Duodenal mucosa (tissue), 2 donors: ENCODE results near the gene ACP6.
A peak's percentile ranks its signal among the peaks of the same experiment; 100 is the strongest.

ENCODE experiments used
- H3K27ac ChIP-seq: one replicate; pipeline ENCODE4 v1.7.0; 2013; ENCODE audit warnings: low read depth, low read length
- H3K27me3 ChIP-seq, 2 donors: one replicate each; pipeline ENCODE4 v1.7.0; 2013; ENCODE audit warnings: low read length in 2 of 2, control low read depth in 1 of 2; ENCODE audit not compliant: insufficient read depth in 2 of 2, control insufficient read depth in 1 of 2
- H3K36me3 ChIP-seq, 2 donors: one replicate each; pipeline ENCODE4 v1.7.0; 2013; ENCODE audit warnings: low read length in 2 of 2, control low read depth in 1 of 2; ENCODE audit not compliant: insufficient read depth in 2 of 2, control insufficient read depth in 1 of 2
- H3K4me1 ChIP-seq, 2 donors: one replicate each; pipeline ENCODE4 v1.7.0; 2013; ENCODE audit warnings: low read length in 2 of 2, control low read depth in 1 of 2; ENCODE audit not compliant: insufficient read depth in 2 of 2, control insufficient read depth in 1 of 2
- H3K4me3 ChIP-seq, 2 donors: one replicate each; pipeline ENCODE4 v1.7.0; 2013; ENCODE audit warnings: low read length in 2 of 2, low read depth in 1 of 2
- H3K9ac ChIP-seq, 2 donors: one replicate each; pipeline ENCODE4 v1.7.0; 2013; ENCODE audit warnings: low read length in 2 of 2, low read depth in 1 of 2
- H3K9me3 ChIP-seq, 2 donors: one replicate each; pipeline ENCODE4 v1.7.0; 2013; ENCODE audit warnings: low read length in 2 of 2, control low read depth in 1 of 2; ENCODE audit not compliant: control insufficient read depth in 1 of 2

Gene ACP6

GRCh38 chr1:147670319-147671001 lies at the start of gene ACP6:
Gene ACP6, minus strand, starts transcription at chr1:147670524. Its CDS starts 476 bp downstream, at chr1:147670048.
- no peaks in the 10 kb centered on the region for H3K27me3 ChIP-seq
- H3K36me3 ChIP-seq, result no peaks in the 10 kb centered on the region
- H3K4me1 ChIP-seq, result peaks cover 0 to 13% of the 10 kb centered on the region in 2 donors
- no peaks in the 10 kb centered on the region for H3K9me3 ChIP-seq
- H3K4me3 ChIP-seq, result peak within 1 kb of the TSS; percentile 95 to 96
- peak within 1 kb of the TSS; percentile 78 to 92 for H3K9ac ChIP-seq
- H3K27ac ChIP-seq, result peak within 1 kb of the TSS; percentile 84

- H3K4me3 ChIP-seq, result no peak overlapping the region
- peaks cover 6 to 8% of the 10 kb centered on the region in 2 donors for H3K4me1 ChIP-seq
- H3K27ac ChIP-seq, result no peak overlapping the region
- no peaks in the 10 kb centered on the region for H3K36me3 ChIP-seq
- peaks cover 0 to 7% of the 10 kb centered on the region in 2 donors for H3K9me3 ChIP-seq
- H3K9ac ChIP-seq, result no peak overlapping the region
- H3K27me3 ChIP-seq, result no peaks in the 10 kb centered on the region
These were observed 49.4 kb upstream of the ACP6 start for GRCh38 chr1:147719711-147720225.

DNA sequence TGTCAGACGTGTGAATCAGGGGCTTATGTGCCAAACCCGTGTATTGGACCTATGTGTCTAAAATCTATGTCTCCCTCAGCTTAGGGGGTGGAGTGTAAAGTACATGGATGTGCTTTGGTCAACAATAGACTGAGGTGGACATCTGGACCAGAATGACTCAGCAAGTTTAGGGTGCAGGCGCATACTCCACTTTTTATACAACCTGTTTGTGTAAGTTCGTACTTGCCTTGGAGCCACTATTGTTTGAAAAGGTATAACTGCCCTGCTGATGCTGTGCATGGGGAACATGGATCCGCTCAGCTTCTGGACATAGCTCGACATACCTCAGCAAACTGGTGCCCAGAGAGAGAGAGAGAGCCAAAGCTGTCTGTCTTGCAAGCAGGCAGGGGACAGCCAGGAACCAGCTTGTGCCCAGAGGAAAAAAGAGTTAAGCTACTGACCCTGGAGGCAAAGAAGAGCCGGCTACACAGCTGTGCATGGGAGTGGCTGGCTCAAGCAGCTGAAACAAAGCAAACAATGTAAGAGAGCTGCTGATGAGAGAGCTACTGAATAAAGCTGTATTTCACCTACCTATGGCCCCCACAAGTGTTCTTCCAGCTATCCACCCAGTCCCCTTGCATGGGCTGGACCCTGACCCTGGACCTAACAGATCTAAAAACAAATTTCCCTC lies 48.8 kb upstream of the ACP6 start:
- no peaks in the 10 kb centered on the region for H3K27me3 ChIP-seq
- no peak overlapping the region for H3K27ac ChIP-seq
- H3K9me3 ChIP-seq, result peaks cover 0 to 7% of the 10 kb centered on the region in 2 donors
- no peaks in the 10 kb centered on the region for H3K36me3 ChIP-seq
- no peak overlapping the region for H3K4me3 ChIP-seq
- H3K9ac ChIP-seq, result no peak overlapping the region
- H3K4me1 ChIP-seq, result peaks cover 6 to 8% of the 10 kb centered on the region in 2 donors

- Histone ChIP-seq H3K36me3 (no peaks in the 10 kb centered on the region), H3K9me3 (peaks cover 0 to 7% of the 10 kb centered on the region in 2 donors), H3K27ac (no peak overlapping the region), H3K4me1 (peaks cover 6 to 8% of the 10 kb centered on the region in 2 donors), H3K4me3 (no peak overlapping the region), H3K27me3 (no peaks in the 10 kb centered on the region), H3K9ac (no peak overlapping the region)
These were observed 47.4 kb upstream of the ACP6 start for GRCh38 chr1:147717706-147718097.

GRCh38 chr1:147717051-147717705 lies 46.9 kb upstream of the ACP6 start:
- peaks cover 6 to 8% of the 10 kb centered on the region in 2 donors for H3K4me1 ChIP-seq
- H3K9me3 ChIP-seq, result peaks cover 0 to 7% of the 10 kb centered on the region in 2 donors
- H3K27ac ChIP-seq, result peak overlapping the region; percentile 50
- H3K36me3 ChIP-seq, result no peaks in the 10 kb centered on the region
- H3K4me3 ChIP-seq, result no peak overlapping the region
- no peak overlapping the region for H3K9ac ChIP-seq
- no peaks in the 10 kb centered on the region for H3K27me3 ChIP-seq

DNA sequence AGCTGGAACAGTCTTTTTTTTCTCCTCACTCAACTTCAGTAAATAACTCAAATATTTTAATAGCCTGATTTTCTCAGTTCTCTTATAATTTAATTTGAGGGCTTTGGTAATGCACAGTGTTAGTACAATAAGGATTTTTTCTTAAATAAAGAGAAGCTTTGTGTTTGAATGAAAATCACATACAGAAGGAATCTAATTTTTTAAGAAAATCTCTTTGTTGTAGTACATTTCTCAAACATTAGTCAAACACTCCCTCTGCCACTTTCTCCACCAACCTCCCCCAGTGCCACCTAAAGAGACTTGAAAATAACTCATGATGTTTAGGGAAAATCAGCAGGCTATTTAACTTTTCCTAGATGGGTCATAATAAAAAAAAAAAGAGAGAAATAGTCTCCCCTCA lies 42.3 kb upstream of the ACP6 start:
- Histone ChIP-seq H3K27me3 (no peaks in the 10 kb centered on the region), H3K9me3 (no peaks in the 10 kb centered on the region), H3K27ac (no peak overlapping the region), H3K9ac (no peak overlapping the region), H3K4me3 (no peak overlapping the region), H3K4me1 (peaks cover 5% of the 10 kb centered on the region in 2 donors), H3K36me3 (no peaks in the 10 kb centered on the region)

DNA sequence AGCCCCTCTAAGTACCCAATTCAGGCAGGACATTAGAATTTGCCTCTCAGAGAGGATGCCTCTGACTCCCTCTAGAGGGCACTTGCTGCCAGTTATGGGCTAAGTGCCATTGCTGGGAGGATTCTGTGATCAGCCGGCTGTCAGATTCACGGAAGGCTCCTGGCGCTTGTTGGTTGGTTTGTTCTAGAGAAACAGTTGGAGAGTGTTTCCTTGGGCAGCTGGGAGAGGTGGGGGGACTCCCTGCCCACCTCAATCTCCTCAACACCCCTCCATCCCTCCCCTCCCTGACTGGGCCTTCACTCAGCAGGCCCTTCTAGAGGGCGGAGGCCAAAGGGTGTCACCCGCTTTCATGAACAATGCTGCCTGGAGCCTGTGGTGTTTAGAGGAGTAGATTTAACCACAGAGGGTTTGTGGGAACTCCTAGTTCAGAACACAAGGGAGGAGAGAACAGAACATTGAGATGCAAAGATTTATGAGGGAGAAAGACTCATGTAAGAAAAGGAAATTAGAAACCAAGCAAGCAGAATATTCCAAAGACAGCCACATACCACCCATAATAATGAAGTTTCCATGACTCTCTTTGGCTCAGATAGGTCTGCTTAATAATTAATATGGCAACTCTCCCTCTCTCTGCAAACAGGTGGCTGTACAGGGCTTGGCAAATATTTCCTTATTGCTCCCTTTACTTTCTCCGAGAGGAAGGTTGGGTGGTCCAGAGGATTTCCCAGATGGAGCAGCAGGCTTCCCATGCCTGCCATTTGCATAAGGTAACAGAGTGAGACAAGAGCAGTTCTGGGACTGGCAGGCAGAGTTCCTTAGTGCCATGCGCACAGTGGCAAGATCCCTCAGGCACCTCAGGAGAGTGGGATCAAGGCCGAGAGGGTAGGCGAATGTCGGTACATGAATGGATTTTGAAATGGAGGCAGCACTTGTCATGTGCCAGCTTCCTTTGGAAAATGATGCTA lies 30.0 kb upstream of the ACP6 start:
- Histone ChIP-seq H3K36me3 (no peaks in the 10 kb centered on the region), H3K4me1 (peaks cover 0 to 10% of the 10 kb centered on the region in 2 donors), H3K27ac (peak overlapping the region; percentile 33), H3K27me3 (no peaks in the 10 kb centered on the region), H3K4me3 (peak overlapping the region; percentile 29 to 55), H3K9ac (no peak overlapping the region), H3K9me3 (peaks cover 0 to 3% of the 10 kb centered on the region in 2 donors)

GRCh38 chr1:147699686-147700041 lies 29.3 kb upstream of the ACP6 start:
- Histone ChIP-seq H3K4me1 (peaks cover 0 to 10% of the 10 kb centered on the region in 2 donors), H3K9me3 (no peaks in the 10 kb centered on the region), H3K27ac (no peak overlapping the region), H3K36me3 (no peaks in the 10 kb centered on the region), H3K9ac (no peak overlapping the region), H3K4me3 (no peak overlapping the region), H3K27me3 (no peaks in the 10 kb centered on the region)

- Histone ChIP-seq H3K36me3 (no peaks in the 10 kb centered on the region), H3K9ac (no peak overlapping the region), H3K4me1 (no peaks in the 10 kb centered on the region), H3K27ac (no peak overlapping the region), H3K27me3 (no peaks in the 10 kb centered on the region), H3K9me3 (peaks cover 0 to 12% of the 10 kb centered on the region in 2 donors), H3K4me3 (no peak overlapping the region)
These were observed 12.9 kb upstream of the ACP6 start for GRCh38 chr1:147683163-147683763.
